ENCODE measurements around the gene ASCC1. TPM values are rescaled to one million over a fixed set of nuclear protein-coding genes. Genes with fewer than 3 reads are reported as not detected.

The ASCC1 gene
- total and polyA plus RNA-seq, 2 donors (not counting 1 experiment from before 2014, with no cell fraction given): 17.9 to 28.1 TPM

- no peak overlapping the region for H3K27ac Mint-ChIP-seq
- CTCF ChIA-PET: interaction anchor here (0.6 to 11.2 kb wide), 30 partner anchors 10 to 237 kb away, joined by 3 to 333 read pairs (median 5); partner anchors contain the start of genes ANAPC16 and ASCC1
- WGBS (ENCODE audit: insufficient coverage): 100% methylated on average over 2 of the region's 3 CpGs
Measured at GRCh38 chr10:72126872-72127232, 89.2 kb downstream of the ASCC1 start.

More at GRCh38 chr10:72126872-72127232, 89.2 kb downstream of the ASCC1 start:
- H2AFZ ChIP-seq (ENCODE audit: insufficient read depth, low read depth, low read length, poor library complexity, severe bottlenecking): no peak overlapping the region
- DNase-seq (no peak), ATAC-seq (ENCODE audit: low read depth) (no peak)
- POLR2A ChIA-PET: interaction anchor here (1.1 kb wide), 1 partner anchor 209 kb away, joined by 3 read pairs; no protein-coding TSS in a partner anchor
- intact Hi-C loops (cut with micrococcal nuclease): loop anchor here (1.0 to 5.0 kb wide), 3 partner anchors 40 to 210 kb away; partner anchors contain the start of gene SPOCK2
- TF ChIP-seq CTCF (IDR thresholded peaks at IDR 0.05) (no peak), EZH2 (IDR thresholded peaks at IDR 0.05; ENCODE audit: borderline replicate concordance, insufficient read depth, low read depth, low read length, poor library complexity, severe bottlenecking) (no peak)
- no peaks in the 10 kb centered on the region for H3K79me2 ChIP-seq (ENCODE audit: control insufficient read depth, insufficient read depth, low read length)
- no peak overlapping the region for H3K9ac ChIP-seq (ENCODE audit: low read length)
- no peaks in the 10 kb centered on the region for H3K4me1 ChIP-seq (ENCODE audit: control insufficient read depth in 2 of 2, insufficient read depth in 2 of 2, low read length in 2 of 2)
- no peaks in the 10 kb centered on the region for H3K9me3 Mint-ChIP-seq (ENCODE audit: insufficient read depth)
- H3K27ac ChIP-seq (ENCODE audit: low read length in 2 of 2): no peak overlapping the region
- H3K9me3 ChIP-seq (ENCODE audit: control extremely low read depth in 1 of 3, control insufficient read depth in 2 of 3, insufficient read depth in 1 of 3, low read length in 2 of 3): no peaks in the 10 kb centered on the region
- H3K4me2 ChIP-seq (replicated peaks; ENCODE audit: low read depth, low read length, poor library complexity, severe bottlenecking): no peak overlapping the region
- H3K4me1 Mint-ChIP-seq: no peaks in the 10 kb centered on the region
- H3K4me3 Mint-ChIP-seq: no peak overlapping the region
- H3K27me3 Mint-ChIP-seq: no peaks in the 10 kb centered on the region
- no peaks in the 10 kb centered on the region for H3K27me3 ChIP-seq (replicated peaks in 1 of 4; ENCODE audit: control extremely low read depth in 1 of 4, control insufficient read depth in 3 of 4, insufficient read depth in 4 of 4, low read length in 3 of 4)
- no peaks in the 10 kb centered on the region for H4K20me1 ChIP-seq (ENCODE audit: control insufficient read depth, insufficient read depth, low read length, poor library complexity, severe bottlenecking)
- H3K4me3 ChIP-seq (ENCODE audit: control extremely low read depth in 1 of 5, extremely low read depth in 1 of 5, insufficient read depth in 1 of 5, low read depth in 2 of 5, low read length in 4 of 5): no peak overlapping the region
- peaks cover 0 to 23% of the 10 kb centered on the region in 2 experiments for H3K36me3 ChIP-seq (replicated peaks in 1 of 2; ENCODE audit: control extremely low read depth in 1 of 2, control insufficient read depth in 1 of 2, extremely low read depth in 1 of 2, insufficient read depth in 2 of 2, low read length in 1 of 2)
